ENCODE results near the gene CENPC.

The CENPC gene, protein sequence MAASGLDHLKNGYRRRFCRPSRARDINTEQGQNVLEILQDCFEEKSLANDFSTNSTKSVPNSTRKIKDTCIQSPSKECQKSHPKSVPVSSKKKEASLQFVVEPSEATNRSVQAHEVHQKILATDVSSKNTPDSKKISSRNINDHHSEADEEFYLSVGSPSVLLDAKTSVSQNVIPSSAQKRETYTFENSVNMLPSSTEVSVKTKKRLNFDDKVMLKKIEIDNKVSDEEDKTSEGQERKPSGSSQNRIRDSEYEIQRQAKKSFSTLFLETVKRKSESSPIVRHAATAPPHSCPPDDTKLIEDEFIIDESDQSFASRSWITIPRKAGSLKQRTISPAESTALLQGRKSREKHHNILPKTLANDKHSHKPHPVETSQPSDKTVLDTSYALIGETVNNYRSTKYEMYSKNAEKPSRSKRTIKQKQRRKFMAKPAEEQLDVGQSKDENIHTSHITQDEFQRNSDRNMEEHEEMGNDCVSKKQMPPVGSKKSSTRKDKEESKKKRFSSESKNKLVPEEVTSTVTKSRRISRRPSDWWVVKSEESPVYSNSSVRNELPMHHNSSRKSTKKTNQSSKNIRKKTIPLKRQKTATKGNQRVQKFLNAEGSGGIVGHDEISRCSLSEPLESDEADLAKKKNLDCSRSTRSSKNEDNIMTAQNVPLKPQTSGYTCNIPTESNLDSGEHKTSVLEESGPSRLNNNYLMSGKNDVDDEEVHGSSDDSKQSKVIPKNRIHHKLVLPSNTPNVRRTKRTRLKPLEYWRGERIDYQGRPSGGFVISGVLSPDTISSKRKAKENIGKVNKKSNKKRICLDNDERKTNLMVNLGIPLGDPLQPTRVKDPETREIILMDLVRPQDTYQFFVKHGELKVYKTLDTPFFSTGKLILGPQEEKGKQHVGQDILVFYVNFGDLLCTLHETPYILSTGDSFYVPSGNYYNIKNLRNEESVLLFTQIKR

DNA sequence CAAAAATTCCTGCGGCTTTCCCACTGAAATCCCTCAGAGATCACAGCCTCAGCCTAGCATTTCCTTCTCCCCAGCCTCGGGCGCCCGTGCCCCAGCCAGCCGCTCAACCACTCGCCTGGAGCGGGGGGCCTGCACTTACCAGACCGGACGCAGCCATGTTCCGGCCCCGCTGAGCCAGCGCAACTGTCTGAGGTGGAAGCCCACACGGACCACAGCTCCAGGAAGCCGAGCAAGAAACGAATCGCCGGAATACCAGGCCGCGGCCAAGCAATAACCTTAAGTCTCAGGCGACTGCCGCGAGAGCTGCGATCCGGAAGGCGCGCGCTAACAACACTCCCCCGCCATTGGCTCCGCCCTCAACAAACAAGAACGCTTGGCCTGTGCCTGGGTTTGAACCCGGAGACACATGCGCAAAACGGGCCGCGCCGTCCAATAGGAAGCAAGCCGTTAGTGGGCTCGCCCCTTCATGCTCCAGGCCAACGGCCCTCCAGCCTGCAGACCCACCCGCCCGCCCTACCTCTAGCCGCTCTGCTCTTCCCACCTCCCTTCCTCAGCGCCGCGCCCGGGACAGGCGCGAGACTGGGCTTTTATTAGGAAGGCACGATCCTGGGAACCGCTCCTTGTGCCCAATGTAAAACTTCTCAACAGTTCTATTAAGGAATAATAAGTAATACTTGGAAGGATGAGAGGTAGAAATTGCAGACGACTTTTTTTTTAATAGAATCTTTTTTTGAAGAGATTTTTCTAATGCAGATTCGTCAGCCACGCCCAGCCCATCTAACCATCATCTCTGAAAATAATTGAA, at the start of gene CENPC:
Gene CENPC (minus strand): TSS at position 305 of the 805 bp plus-strand sequence. CDS start 148 bp downstream, at position 157.
- DNase-seq (ENCODE audit: extremely low spot score, insufficient read length, low read depth), result peak; percentile 78
- FAIRE-seq, result peak; percentile 98

DNA sequence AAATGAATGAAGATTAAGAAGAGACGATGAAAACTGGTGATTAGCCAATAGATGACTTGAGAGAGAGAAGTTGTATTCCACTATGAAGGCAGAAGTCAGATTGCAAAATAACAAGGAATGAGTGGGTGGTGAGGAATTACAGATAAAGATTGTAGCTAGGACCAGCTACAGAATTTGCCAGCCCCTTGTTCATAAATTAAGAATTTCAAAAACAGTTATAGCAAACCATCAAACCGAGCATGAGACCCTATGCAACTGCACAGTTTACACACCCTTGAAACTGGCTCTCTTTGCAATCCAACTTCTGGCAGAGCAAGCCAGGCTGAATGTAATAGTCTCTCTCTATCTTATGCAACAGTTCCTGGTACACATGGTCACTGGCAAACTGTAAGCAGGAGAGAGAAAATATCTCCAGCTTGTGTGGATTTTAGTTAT, 48.5 kb upstream of the CENPC start:
- no peak for FAIRE-seq
- DNase-seq (ENCODE audit: extremely low spot score, insufficient read length, low read depth), result no peak

DNA sequence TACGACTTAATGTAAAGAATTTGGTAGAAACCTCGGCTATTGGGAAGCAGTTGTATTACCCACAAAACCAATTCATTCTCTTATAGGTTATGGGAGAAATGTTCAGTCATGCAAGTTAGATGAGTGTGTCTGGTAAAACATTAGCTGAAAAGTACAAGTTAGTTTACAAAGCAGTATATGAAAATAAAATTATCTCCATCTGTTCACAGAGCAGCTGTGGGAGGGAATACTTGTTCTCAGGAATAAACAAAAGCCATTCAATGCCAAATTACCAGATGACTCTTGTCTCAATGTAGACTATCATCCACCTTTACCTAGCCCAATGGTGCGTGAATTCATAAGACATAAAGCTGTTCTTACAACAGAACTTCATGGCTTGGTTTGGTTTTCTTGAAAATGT, 41.9 kb upstream of the CENPC start:
- FAIRE-seq, result no peak

DNA sequence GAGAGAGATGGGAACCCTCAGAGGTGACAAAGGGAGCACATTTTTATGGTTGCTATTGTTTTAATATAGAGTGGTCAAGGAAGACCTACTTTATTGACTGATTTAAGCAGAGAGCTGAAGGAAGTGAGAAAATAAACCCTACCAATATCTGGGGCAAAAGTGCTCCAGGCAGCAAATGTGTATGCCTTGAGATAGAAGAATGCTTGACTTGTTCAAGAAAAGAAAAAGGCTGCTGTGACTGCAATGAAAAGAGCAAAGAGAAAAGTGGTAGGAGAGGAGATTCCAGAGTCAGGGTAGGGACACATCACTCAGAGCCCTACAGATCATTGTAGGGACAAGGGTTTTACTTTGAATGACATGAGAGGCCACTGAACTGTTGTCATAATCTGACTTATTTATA, 39.2 kb upstream of the CENPC start:
- no peak for FAIRE-seq
- no peak for DNase-seq (ENCODE audit: extremely low spot score, insufficient read length, low read depth)

More for the DNA sequence above, 41.9 kb upstream of the CENPC start:
- no peak for DNase-seq (ENCODE audit: extremely low spot score, insufficient read length, low read depth)

DNA sequence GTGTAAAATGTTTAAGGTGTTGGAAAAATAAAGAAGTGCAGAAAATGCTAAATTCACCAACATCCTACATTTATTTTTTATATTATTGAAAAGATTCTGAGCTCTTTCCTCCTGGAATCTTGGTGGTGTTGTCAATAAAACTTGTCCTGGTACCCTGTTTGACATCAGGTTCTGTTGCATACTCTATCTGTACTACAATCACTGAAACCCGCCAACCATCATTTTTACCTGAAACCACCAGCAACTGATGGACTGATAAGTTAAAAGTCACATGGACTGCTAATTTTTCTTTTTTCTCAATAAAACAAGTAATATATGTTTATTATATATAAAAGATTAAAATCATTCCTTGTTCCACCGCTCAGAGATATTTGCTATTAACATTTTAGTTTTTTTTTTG, 36.6 kb upstream of the CENPC start:
- DNase-seq (ENCODE audit: extremely low spot score, insufficient read length, low read depth) (no peak), FAIRE-seq (peak; percentile 21)

DNA sequence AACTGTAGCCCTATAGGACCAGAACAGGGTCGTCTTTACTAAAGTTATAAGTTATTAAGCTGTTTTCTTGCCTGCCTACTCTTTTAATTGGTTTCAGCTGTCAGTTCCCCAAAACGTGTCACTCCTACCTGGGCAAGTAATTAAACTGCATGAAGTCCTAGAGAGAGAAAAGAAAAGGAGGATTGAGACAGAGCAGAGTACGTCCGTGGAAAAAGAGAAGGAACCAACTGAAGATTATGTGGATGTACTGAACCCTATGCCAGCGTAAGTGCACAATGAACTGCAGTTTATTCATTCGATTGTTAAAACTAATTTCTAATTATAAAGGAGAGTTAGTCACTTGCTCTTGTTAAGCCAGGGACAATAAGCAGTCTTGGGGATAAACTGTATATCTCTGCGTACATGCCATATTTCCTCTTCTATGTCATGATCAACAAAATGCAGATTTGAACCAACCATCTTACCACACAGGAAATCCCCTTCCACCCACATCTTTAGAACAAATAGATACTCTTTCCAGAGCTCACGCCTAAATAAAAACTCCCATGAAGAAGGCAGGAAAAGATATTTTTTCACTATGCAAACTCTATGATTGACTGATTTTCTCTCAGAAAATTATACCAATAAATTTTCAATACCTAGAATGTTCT, 36.0 kb upstream of the CENPC start:
- FAIRE-seq (peak; percentile 85), DNase-seq (ENCODE audit: extremely low spot score, insufficient read length, low read depth) (no peak)

DNA sequence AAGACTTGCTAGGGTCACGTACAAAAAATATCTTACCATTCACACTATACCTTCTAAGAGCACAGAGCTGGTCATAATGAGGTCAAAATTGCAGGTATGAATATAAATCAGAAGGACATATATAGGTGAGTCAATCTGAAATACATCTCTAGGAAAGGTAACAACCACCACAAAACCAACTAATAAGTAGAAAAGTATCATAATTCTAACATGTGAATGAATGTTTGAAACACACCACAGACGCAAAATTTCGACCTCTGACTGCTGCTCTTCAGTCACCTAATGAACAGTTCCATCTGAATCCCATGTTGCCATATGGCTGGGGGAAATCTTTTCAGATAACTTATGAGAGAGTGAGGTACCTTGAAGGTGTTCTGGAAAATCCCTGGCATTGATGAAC, 35.3 kb upstream of the CENPC start:
- no peak for DNase-seq (ENCODE audit: extremely low spot score, insufficient read length, low read depth)
- FAIRE-seq, result no peak

DNA sequence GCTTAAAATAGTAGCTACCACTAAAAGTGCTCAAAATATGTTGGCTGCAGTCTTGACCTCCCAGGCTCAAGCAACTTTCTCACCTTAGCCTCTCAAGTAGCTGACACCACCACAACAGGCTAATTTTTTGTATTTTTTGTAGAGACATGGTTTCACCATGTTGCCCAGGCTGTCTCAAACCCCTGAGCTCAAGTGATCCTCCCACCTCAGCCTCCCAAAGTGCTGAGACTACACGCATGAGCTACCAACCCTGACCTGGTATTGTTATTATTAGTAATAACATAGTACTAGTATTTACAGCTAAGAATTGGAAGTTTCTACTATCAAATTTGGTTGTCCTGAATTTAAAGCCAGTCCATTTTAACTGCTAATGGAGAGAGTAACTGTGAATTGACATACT, 31.2 kb upstream of the CENPC start:
- DNase-seq (ENCODE audit: extremely low spot score, insufficient read length, low read depth) (no peak), FAIRE-seq (peak; percentile 89)

DNA sequence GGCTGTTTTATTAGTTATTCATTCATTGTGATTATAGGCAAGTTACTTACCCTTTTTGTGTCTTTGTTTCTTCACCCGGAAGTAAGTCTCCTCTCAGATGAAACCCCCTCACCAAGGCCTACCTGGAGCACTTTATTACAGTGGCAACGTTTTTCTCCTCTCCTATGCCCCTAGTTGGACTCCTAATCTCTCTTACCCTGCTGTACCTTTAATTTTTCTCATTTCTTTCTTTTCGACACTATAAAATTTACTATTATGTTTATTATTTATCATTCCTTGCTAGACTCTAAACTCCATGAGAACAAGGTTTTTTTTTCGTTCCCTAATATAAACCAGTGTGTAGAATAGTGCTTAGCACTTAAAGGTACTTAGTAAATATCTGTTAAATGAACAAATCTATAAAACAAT, 30.8 kb upstream of the CENPC start:
- DNase-seq (ENCODE audit: extremely low spot score, insufficient read length, low read depth) (no peak), FAIRE-seq (no peak)

DNA sequence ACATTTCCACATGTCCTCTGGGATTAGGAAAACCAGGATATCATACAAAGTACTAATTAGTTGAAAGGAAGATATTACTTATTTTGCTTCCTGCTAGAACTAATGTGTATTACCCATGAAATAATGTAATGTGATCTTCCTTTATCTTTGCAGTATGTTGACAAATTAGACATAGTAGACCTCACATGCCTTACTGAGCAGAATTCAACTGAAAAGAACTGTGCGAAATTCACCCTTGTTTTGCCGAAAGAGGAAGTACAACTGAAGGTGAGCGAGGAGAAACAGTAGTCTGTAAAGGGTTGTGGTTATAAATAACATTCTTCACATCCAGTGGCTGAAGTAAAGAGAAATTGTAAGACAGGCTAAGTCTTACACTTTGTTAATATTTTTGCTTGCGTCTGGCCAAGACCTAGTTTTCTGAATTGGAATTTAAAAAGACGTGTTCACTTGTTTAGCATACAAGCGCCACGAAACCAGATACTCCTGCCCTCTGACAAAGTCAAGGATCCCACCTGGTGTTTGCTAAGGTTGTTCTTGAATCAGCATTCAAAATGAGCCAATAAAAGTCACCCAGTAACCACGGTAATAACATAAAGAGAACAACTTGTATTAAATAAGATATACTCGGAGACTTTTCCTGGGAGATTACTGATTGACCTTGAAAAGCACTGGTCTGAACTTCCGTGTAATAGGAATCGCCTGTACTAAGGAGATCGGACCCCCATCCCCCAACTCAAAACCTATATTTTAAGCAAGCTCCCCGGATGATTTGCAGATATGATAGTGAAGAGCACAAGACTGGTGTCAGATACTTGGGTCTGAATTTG, 30.1 kb upstream of the CENPC start:
- FAIRE-seq, result peak; percentile 97
- DNase-seq (ENCODE audit: extremely low spot score, insufficient read length, low read depth), result no peak

DNA sequence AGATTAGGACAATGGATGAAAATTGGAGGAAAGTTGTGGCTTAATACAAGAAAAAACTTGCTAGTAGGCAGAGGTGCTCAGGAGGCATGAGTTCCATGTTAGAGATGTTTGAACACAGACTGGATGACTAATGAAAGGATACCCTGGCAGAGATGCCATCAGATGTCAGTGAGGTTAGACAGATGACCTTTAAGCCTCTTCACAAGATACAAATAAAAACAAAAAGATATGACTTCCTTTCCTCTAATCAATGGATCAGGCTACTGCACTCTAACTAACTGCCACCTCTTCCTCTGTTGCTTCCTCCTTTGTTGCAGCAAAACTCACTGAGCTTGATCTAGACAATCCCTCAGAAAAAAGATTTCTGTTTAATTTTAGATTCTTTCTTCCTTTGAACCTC, 27.9 kb upstream of the CENPC start:
- FAIRE-seq, result peak; percentile 62
- DNase-seq (ENCODE audit: extremely low spot score, insufficient read length, low read depth), result no peak

DNA sequence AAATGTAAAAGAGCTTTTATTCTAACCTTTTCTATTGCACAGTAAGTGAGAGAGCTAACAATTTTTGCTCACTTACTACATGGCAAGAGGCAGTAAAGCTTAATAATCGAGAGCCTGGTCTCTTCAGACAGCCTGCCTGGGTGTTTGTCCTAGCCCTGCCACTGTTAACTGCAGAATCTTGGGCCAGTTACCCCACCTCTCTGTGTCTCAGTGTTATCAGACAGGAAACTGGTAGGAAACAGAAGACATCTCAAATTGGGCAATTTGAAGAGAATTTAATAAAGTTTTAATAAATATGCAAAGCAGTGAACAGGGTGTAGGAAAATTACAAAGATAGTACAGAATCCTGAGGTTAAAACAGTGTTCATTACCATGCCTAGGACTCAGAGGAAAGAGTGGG, 26.7 kb upstream of the CENPC start:
- FAIRE-seq, result no peak
- no peak for DNase-seq (ENCODE audit: extremely low spot score, insufficient read length, low read depth)

DNA sequence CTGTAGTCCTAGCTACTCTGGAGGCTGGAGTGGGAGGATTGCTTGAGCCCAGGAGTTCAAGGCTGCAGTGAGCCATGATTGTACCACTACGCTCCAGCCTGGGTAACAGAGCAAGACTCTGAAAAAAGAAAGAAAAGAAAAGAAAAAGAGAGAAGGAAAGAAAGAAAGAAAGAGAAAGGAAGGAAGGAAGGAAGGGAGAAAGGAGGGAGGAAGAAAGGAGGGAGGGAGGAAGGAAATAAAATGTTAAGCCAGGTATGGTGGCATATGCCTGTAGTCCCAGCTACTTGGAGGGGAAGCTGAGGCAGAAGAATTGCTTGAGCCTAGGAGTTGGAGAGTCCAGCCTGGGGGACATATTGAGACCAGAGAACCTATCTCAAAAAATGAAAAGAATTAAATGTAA, 25.2 kb upstream of the CENPC start:
- no peak for FAIRE-seq
- DNase-seq (ENCODE audit: extremely low spot score, insufficient read length, low read depth), result no peak

DNA sequence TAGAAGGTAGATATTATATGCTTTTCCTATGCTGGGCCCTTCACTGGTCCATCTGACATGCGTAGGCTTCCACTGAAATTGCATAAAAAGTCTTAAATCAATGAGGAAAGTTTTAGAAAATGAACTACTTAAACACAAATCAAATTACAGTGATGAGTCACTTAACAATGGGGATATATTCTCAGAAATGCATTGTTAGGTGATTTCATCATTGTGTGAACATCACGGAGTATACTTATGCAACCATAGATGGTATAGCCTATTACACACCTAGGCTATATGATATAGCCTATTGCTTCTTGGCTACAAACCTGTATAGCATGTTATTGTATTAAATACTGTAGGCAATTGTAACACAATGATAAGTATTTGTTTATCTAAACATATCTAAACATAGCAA, 23.5 kb upstream of the CENPC start:
- DNase-seq (ENCODE audit: extremely low spot score, insufficient read length, low read depth), result no peak
- peak; percentile 15 for FAIRE-seq

DNA sequence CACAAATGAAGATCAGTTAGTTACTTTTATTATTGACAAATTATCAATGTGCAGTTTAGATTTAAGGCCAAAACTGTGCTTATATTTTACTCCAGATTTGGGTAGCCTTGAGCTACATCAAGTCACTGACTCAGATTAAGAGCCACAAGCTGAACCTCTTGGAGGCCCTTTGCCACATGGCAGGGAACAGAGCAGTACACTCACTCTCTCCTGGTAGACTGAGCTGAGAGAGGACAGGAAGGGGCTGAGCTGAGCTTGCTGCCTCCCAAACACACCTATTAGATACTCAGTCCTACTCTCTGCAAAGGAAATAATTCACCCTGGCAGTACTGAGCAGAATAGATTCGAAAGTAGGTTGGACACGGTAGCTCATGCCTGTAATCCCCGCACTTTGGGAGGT, 21.0 kb upstream of the CENPC start:
- no peak for FAIRE-seq
- no peak for DNase-seq (ENCODE audit: extremely low spot score, insufficient read length, low read depth)

DNA sequence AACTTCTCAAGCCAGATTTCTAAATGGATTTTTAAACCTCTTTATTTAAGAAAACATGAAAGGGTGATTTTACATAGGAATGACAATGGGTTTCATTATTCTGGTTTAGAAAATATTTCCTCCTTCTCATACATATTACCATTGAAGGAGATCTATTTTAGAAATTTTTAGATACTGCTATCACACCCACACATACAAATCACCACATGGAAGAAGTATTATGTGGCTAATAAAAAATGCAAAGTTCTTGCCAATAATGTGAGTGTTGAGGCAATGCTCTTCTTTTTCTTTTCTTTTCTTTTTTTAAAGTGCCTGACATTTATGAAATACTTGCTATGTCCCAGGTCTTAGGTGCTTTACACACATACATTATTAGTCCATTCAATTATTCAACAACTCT, 20.0 kb upstream of the CENPC start:
- DNase-seq (ENCODE audit: extremely low spot score, insufficient read length, low read depth) (no peak), FAIRE-seq (no peak)

DNA sequence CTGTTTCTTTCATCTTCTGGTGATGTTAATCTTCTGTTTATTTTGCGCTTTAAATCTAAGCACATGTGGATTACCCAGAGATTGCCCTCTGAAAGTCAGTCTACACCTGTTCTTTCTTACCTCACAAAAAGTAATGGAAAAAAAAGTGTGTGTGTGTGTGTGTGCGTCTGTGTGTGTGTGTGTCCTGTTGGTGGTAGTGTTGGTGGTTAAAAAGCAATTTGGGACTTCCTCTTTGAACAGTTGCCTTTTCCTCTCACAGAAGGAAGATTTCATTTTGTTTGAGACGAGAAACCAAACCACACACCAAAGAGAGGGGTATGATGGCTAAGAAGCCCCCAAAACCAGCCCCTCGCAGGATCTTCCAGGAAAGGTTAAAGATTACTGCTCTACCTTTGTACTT, 13.2 kb upstream of the CENPC start, which contains the start of gene STAP1:
Gene STAP1 (plus strand): TSS at position 235 of the 400 bp plus-strand sequence. CDS start 83 bp downstream, at position 318.
- no peak for DNase-seq (ENCODE audit: extremely low spot score, insufficient read length, low read depth)
- peak; percentile 98 for FAIRE-seq

DNA sequence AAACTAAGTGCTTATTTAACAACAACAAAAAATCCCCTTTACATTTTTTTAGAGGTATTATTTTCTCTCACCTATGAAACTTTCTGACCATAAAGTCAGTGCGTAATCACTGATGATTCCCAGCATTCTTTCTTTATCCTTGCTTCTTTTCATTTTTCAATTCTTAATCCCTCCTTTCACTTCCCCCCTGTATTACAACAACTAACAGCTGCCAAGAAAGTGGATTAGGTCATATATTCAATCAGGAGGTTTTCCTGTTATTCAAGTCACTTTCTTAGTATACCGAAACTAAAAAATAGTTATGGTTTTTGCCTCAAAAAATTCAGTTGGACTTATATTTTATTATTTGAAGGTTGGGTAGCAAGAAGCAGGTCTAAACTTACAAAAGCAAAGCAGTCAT, 11.1 kb upstream of the CENPC start:
- FAIRE-seq, result no peak
- DNase-seq (ENCODE audit: extremely low spot score, insufficient read length, low read depth), result no peak

DNA sequence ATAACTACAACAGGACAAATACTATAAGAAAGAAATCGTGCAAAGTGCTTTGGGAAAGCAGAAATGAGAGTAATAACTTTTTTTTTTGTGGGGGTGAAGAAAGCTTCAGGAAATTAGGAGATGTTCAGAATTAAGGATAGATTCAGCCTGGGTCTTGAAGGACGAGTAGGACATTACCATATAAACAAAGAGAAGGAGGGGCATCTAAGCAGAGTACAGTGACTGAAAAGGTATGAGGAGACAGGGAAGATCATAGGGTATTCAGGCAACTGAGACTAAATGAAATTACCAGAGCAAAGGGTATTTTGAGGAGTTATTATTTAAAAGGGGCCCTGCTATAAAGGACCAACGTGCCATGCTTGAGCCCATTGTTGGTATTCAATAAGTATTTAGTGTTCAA, 10.1 kb upstream of the CENPC start:
- FAIRE-seq (no peak), DNase-seq (ENCODE audit: extremely low spot score, insufficient read length, low read depth) (no peak)

Measured in GM18507 (cell line).